Astrocyte of the spinal cord (primary cell): ENCODE results near the gene FOXN3.

Experiments
- DNase-seq: peaks from one replicate; pipeline ENCODE4 v3.0.0; 2011; ENCODE audit warnings: low read depth, low spot score
- H3K4me3 ChIP-seq: 2 replicates; pipeline ENCODE4 v1.5.1; 2011; ENCODE audit warnings: low read depth, mild to moderate bottlenecking, low read length, moderate library complexity
- in situ Hi-C: cut with HindIII; loops from 2 replicates; pipeline ENCODE4 v1.10.0; 2017; ENCODE audit warnings: low sequenced_read_pairs
- TF ChIP-seq, protein P1 (sequence below): IDR thresholded peaks from 2 replicates; pipeline ENCODE4 v1.5.1; 2012; ENCODE audit warnings: low read depth, mild to moderate bottlenecking, low read length, inconsistent platforms

Gene FOXN3

DNA sequence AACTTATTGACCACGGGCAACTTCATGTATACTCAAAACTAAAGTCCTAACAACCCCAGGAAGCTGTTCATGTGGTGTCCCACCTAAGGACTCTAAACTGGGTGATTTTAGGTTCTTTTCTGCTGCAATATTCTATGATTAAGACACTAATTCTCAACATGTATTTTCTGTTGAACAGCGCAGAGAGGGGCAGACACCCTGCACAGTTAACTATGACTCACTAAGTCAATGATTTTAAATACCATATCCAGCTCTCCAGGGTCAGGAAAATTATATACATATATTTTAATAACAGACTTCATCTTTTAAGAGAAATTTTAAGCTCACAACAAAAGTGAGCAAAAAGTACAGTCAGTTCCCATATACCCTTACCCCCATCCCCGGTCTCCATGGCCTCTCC is 85.0 kb downstream of the FOXN3 start:
- in situ Hi-C loops: no loop called here
- TF ChIP-seq, protein P1, sequence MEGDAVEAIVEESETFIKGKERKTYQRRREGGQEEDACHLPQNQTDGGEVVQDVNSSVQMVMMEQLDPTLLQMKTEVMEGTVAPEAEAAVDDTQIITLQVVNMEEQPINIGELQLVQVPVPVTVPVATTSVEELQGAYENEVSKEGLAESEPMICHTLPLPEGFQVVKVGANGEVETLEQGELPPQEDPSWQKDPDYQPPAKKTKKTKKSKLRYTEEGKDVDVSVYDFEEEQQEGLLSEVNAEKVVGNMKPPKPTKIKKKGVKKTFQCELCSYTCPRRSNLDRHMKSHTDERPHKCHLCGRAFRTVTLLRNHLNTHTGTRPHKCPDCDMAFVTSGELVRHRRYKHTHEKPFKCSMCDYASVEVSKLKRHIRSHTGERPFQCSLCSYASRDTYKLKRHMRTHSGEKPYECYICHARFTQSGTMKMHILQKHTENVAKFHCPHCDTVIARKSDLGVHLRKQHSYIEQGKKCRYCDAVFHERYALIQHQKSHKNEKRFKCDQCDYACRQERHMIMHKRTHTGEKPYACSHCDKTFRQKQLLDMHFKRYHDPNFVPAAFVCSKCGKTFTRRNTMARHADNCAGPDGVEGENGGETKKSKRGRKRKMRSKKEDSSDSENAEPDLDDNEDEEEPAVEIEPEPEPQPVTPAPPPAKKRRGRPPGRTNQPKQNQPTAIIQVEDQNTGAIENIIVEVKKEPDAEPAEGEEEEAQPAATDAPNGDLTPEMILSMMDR: no peak
- DNase-seq: peak; percentile 55
- no peak overlapping the region for H3K4me3 ChIP-seq

DNA sequence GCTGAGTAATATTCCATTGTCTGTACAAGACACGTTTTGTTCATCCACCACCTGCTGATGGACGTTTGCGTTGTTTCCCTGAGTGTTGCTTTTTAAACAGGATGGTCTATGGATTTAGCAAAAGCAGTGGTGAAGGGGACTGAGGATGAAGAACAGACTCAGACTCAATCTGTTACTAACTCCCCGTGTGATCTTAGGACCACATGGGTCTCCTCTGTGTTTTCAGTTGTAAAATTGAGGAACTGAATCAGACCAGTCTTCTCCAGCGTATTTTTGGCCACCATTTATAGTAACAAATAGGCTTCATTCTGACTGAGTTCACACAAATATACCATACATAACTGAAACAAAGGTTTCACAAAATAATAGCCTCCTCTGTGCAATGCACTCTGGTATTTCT is 85.6 kb downstream of the FOXN3 start:
- no peak for DNase-seq
- no peak overlapping the region for H3K4me3 ChIP-seq
- TF ChIP-seq, protein P1: no peak
- in situ Hi-C loops: no loop called here

DNA sequence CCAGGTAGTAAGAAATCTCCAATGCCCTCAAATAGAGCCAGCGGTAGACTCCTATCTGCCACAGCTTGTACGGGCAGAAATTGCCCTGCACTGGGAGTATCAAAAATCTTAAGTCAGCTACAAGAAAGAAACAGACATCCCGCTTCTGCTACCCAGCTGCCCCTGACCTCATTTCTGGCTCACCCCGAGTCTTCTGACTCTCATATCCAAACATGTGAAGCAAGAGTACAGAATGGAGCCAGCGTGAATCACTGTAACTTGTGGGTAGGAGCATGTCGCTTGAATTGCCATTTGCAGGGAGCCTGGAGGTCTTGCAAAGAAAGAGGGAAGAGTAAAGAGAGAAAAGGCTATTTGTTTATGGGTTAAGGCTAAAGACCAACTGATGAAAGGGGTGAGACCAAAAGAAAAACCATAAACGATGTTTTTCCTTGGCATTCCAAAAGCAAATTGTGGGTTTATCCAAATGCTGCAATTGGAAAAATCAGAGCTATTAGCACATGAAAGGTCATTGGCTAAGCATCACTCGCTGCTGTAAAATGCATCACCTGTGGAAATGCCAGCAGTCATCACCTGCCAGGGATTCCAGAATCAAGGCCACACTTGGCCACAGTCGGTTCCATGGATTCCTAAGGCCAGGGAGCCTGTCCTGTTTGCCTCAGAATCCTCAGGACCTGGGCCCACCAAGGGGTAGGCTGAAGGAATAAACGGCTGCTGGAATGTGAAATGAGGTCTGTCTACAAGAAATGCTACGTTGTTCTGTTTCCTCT is 86.6 kb downstream of the FOXN3 start:
- DNase-seq: peak; percentile 93
- in situ Hi-C loops: no loop called here
- TF ChIP-seq, protein P1: no peak
- H3K4me3 ChIP-seq: no peak overlapping the region

DNA sequence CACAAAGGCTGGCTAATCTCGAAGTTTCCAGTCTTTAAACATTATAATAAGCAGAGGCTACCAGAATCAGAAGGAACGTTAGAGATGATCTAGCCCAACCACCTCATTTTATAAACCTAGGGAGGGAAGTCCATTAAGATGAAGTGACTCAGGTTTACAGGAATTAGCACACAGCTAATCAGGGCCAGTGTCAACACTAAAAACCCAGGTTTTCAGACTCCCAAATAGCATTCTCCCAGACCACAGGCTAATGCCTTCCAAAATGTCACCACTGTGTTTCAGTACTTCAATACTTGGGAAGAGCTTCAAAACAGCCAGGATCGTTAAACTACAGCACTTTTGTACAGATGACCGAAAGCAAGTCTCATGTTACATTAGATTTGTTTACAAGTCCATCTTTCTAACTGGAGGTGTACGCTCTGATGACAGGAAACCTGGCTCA is 89.2 kb downstream of the FOXN3 start:
- TF ChIP-seq, protein P1: no peak
- DNase-seq: peak; percentile 83
- in situ Hi-C loops: no loop called here
- no peak overlapping the region for H3K4me3 ChIP-seq

DNA sequence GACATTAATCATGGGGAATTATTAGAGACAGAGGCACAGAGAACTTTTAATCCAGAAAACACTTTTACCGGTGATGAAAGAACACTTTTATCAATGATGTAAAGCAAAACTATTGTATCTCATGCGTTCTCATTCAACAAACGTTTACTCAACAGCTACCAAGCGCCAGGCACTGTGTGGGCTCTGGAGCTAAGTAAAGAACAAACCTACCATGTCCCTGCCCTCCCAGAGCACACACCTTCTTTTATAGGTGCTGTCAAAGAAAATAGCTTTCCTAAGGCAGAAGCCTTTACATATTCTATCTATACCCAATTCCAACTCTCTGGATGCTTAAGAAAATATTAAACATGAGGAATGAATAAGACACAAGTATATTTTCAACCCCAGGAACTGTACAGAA is 91.1 kb downstream of the FOXN3 start:
- H3K4me3 ChIP-seq: no peak overlapping the region
- TF ChIP-seq, protein P1: no peak
- in situ Hi-C loops: no loop called here
- no peak for DNase-seq

DNA sequence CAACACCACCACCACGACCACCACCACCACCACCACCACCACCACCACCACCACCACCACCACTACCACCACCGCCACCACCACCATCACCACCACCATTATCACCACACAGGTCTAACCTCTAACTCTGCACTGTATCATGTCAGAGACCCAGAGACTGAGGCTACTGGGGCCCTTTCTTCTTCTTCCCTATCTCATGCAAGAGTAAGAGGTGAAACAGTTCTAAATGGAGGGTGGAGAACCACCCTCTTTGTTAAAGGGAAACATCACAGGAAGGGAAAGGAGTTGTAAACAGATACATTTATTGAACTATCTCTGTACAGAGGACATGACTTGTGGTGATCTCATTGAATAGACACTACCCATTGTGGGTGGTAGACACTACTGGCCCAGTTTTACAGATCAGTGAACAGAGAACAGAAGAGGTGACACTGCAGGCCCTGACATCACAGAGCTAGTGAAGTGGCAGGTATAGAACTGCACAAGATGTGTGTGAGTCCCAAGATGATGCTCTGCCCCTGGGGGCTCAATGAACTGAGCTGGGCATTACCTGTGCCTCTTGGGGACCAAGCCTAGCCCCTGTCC is 91.6 kb downstream of the FOXN3 start:
- TF ChIP-seq, protein P1: no peak
- in situ Hi-C loops: no loop called here
- DNase-seq: no peak
- no peak overlapping the region for H3K4me3 ChIP-seq
